Measurements from ENCODE around the gene LYG2. TPM values are rescaled to one million over a fixed set of nuclear protein-coding genes. Genes with fewer than 3 reads are reported as not detected.
A peak's percentile ranks its signal among the peaks of the same experiment; 100 is the strongest.
"Not testable (repeated sequence)": the region's sequence is repeated elsewhere in the genome, so short reads cannot be mapped to it uniquely, and the experiment has no call there.

LYG2 gene
- total RNA-seq, 4 donors from 2014 or later: not detected

- no peak for DNase-seq
- intact Hi-C loops (cut with DNase I): no loop called here
- 88 to 91% methylated on average over 4 of the region's 4 CpGs for WGBS, 2 donors
- H3K27ac ChIP-seq: no peak overlapping the region
- TF ChIP-seq CTCF (IDR thresholded peaks at IDR 0.05) (no peak), POLR2A (IDR thresholded peaks at IDR 0.05) (no peak)
- no peaks in the 10 kb centered on the region for H3K27me3 ChIP-seq
- peaks cover 0 to 15% (median 0%) of the 10 kb centered on the region in 3 donors for H3K9me3 ChIP-seq
- peaks cover 0 to 18% (median 0%) of the 10 kb centered on the region in 3 donors for H3K4me1 ChIP-seq
- H3K4me3 ChIP-seq: no peak overlapping the region
- H3K36me3 ChIP-seq: peaks cover 0 to 16% (median 0%) of the 10 kb centered on the region in 3 donors
Measured at GRCh38 chr2:99201959-99202678, 53.3 kb downstream of the LYG2 start.

- DNase-seq: no peak
- H3K9me3 ChIP-seq: no peaks in the 10 kb centered on the region
- no peak overlapping the region for H3K4me3 ChIP-seq
- peaks cover 0 to 18% (median 0%) of the 10 kb centered on the region in 3 donors for H3K4me1 ChIP-seq
- H3K36me3 ChIP-seq: peaks cover 5 to 35% (median 13%) of the 10 kb centered on the region in 3 donors
- TF ChIP-seq POLR2A (IDR thresholded peaks at IDR 0.05) (no peak), CTCF (IDR thresholded peaks at IDR 0.05) (no peak)
- H3K27me3 ChIP-seq: no peaks in the 10 kb centered on the region
- 85 to 88% methylated on average over 6 of the region's 7 CpGs for WGBS, 2 donors
- no peak overlapping the region for H3K27ac ChIP-seq
- intact Hi-C loops (cut with DNase I): no loop called here
Measured at GRCh38 chr2:99200076-99200800, 55.2 kb downstream of the LYG2 start.

- TF ChIP-seq POLR2A (IDR thresholded peaks at IDR 0.05): no peak
- TF ChIP-seq CTCF (IDR thresholded peaks at IDR 0.05): no peak
- H3K4me1 ChIP-seq: peaks cover 0 to 18% (median 0%) of the 10 kb centered on the region in 3 donors
- peak overlapping the region in 3 of 4 donors; percentile 40 to 67 (median 63) for H3K27ac ChIP-seq
- H3K9me3 ChIP-seq: no peaks in the 10 kb centered on the region
- H3K4me3 ChIP-seq: no peak overlapping the region
- peaks cover 5 to 54% (median 13%) of the 10 kb centered on the region in 3 donors for H3K36me3 ChIP-seq
- no peak for DNase-seq
- intact Hi-C loops (cut with DNase I): no loop called here
- no peaks in the 10 kb centered on the region for H3K27me3 ChIP-seq
- WGBS, 2 donors: 71 to 79% methylated on average over 6 of the region's 6 CpGs
Measured at GRCh38 chr2:99198103-99198841, 57.2 kb downstream of the LYG2 start.

GRCh38 chr2:99192364-99192763 is 63.1 kb downstream of the LYG2 start:
- intact Hi-C loops (cut with DNase I); H3K9me3 ChIP-seq; H3K4me3 ChIP-seq; H3K27me3 ChIP-seq; DNase-seq; H3K4me1 ChIP-seq; H3K27ac ChIP-seq: not testable (repeated sequence)
- WGBS, 2 donors: 98 to 100% methylated on average over 4 of the region's 4 CpGs
- H3K36me3 ChIP-seq: peaks cover 5 to 100% (median 18%) of the 10 kb centered on the region in 3 donors

Small RNA genes within 50 kb of the gene (small RNA-seq; reads per million reads assigned to genes)
- gene AC092587.1: 0 reads per million in 4 donors

Other genes starting within 250 kb of the LYG2 start
- 1 to 10 TPM in 1 of 4 donors, under 1 TPM in 3; 0.49 to 1.2 (median 0.86) TPM for gene C2orf15, start 114.0 kb downstream of the LYG2 start, total RNA-seq
- gene TSGA10, start 100.7 kb downstream of the LYG2 start, total RNA-seq: 10 to 100 TPM in 1 of 4 donors, 1 to 10 TPM in 3; 2.3 to 12.1 (median 4.8) TPM
- gene LIPT1, start 100.7 kb downstream of the LYG2 start, total RNA-seq: 1 to 10 TPM; 2.5 to 6.9 (median 4.4) TPM
- gene MITD1, start 74.6 kb downstream of the LYG2 start, total RNA-seq: 10 to 100 TPM; 10.8 to 32.3 (median 28.7) TPM
- gene MRPL30, start 74.5 kb downstream of the LYG2 start, total RNA-seq: 10 to 100 TPM; 18.3 to 35.9 (median 32.8) TPM
- gene LYG1, start 45.5 kb upstream of the LYG2 start, total RNA-seq: under 1 TPM in 1 of 4 donors, not detected in 3; 0.95 TPM
- 10 to 100 TPM; 32.8 to 56.2 (median 47.5) TPM for gene TXNDC9, start 80.7 kb upstream of the LYG2 start, total RNA-seq
- 10 to 100 TPM; 19.4 to 40.7 (median 30.0) TPM for gene EIF5B, start 81.7 kb upstream of the LYG2 start, total RNA-seq
- gene REV1, start 234.4 kb upstream of the LYG2 start, total RNA-seq: 10 to 100 TPM; 22.5 to 69.2 (median 39.8) TPM